NCI-H345 (cell line): Measurements from ENCODE around the gene HBM.
A peak's percentile ranks its signal among the peaks of the same experiment; 100 is the strongest.
"Not testable (repeated sequence)": the region's sequence is repeated elsewhere in the genome, so short reads cannot be mapped to it uniquely, and the experiment has no call there.

Source experiments
- DNase-seq: peaks from one replicate; lab custom pipeline; 2025; lab: John Stamatoyannopoulos, UW

The HBM gene

GRCh38 chr16:165539-166374 is at the start of gene HBM:
HBM (plus strand) TSS chr16:165978; CDS start chr16:165998, 20 bp downstream.
- no peak for DNase-seq

- DNase-seq: no peak
Observed at GRCh38 chr16:116015-116414, 49.8 kb upstream of the HBM start.

GRCh38 chr16:117379-118365 is 48.1 kb upstream of the HBM start:
- DNase-seq: peak; percentile 87

GRCh38 chr16:118857-119256 is 46.9 kb upstream of the HBM start:
- DNase-seq: no peak

GRCh38 chr16:119295-119694 is 46.5 kb upstream of the HBM start:
- no peak for DNase-seq

- DNase-seq: no peak
Observed at GRCh38 chr16:119835-120491, 45.8 kb upstream of the HBM start.

GRCh38 chr16:120756-121155 is 45.0 kb upstream of the HBM start:
- DNase-seq: no peak

GRCh38 chr16:122361-122760 is 43.4 kb upstream of the HBM start:
- DNase-seq: no peak

- DNase-seq: not testable (repeated sequence)
Observed at GRCh38 chr16:123558-124350, 42.0 kb upstream of the HBM start.

- DNase-seq: no peak
Observed at GRCh38 chr16:125011-125410, 40.8 kb upstream of the HBM start.

GRCh38 chr16:129075-129474 is 36.7 kb upstream of the HBM start:
- no peak for DNase-seq

GRCh38 chr16:130533-131173 is 35.1 kb upstream of the HBM start:
- DNase-seq: no peak

- DNase-seq: no peak
Observed at GRCh38 chr16:132120-132519, 33.7 kb upstream of the HBM start.

GRCh38 chr16:133716-134115 is 32.1 kb upstream of the HBM start:
- DNase-seq: no peak

GRCh38 chr16:138049-138417 is 27.7 kb upstream of the HBM start:
- no peak for DNase-seq

GRCh38 chr16:140175-140857 is 25.5 kb upstream of the HBM start:
- DNase-seq: no peak

GRCh38 chr16:142405-142967 is 23.3 kb upstream of the HBM start:
- no peak for DNase-seq

- DNase-seq: no peak
Observed at GRCh38 chr16:143047-143446, 22.7 kb upstream of the HBM start.

GRCh38 chr16:143456-143855 is 22.3 kb upstream of the HBM start:
- no peak for DNase-seq

- no peak for DNase-seq
Observed at GRCh38 chr16:144797-145252, 21.0 kb upstream of the HBM start.
